GM19193 (cell line): ENCODE results near the gene MLKL.
A peak's percentile ranks its signal among the peaks of the same experiment; 100 is the strongest.

ENCODE experiments used
- POLR2A ChIP-seq: IDR thresholded peaks from 4 replicates; pipeline ENCODE4 v1.6.1; 2011; ENCODE audit not compliant: insufficient read depth, insufficient read length; ENCODE audit errors: extremely low read depth

MLKL gene

GRCh38 chr16:74680681-74681080 is 20.0 kb downstream of the MLKL start:
- TF ChIP-seq POLR2A, result no peak

- TF ChIP-seq POLR2A, result no peak
These were observed 20.7 kb downstream of the MLKL start for GRCh38 chr16:74679983-74680382.

- TF ChIP-seq POLR2A, result no peak
These were observed 22.8 kb downstream of the MLKL start for GRCh38 chr16:74677868-74678267.

GRCh38 chr16:74673876-74674275 is 26.8 kb downstream of the MLKL start:
- TF ChIP-seq POLR2A, result no peak

GRCh38 chr16:74667255-74667700 is 33.4 kb downstream of the MLKL start:
- TF ChIP-seq POLR2A, result peak; percentile 22

- peak; percentile 82 for TF ChIP-seq POLR2A
These were observed 34.0 kb downstream of the MLKL start, which contains the start of gene RFWD3 for GRCh38 chr16:74666425-74667254. Gene RFWD3, minus strand, starts transcription at chr16:74666877. Its CDS starts 5,428 bp downstream, at chr16:74661449.

GRCh38 chr16:74666010-74666421 is 34.6 kb downstream of the MLKL start:
- TF ChIP-seq POLR2A, result no peak

- no peak for TF ChIP-seq POLR2A
These were observed 39.6 kb downstream of the MLKL start for GRCh38 chr16:74661064-74661463.

GRCh38 chr16:74660383-74660782 is 40.3 kb downstream of the MLKL start:
- no peak for TF ChIP-seq POLR2A

- TF ChIP-seq POLR2A, result no peak
These were observed 41.6 kb downstream of the MLKL start for GRCh38 chr16:74659041-74659440.

GRCh38 chr16:74657870-74658642 is 42.6 kb downstream of the MLKL start:
- no peak for TF ChIP-seq POLR2A

GRCh38 chr16:74654536-74655050 is 46.1 kb downstream of the MLKL start:
- TF ChIP-seq POLR2A, result no peak

- no peak for TF ChIP-seq POLR2A
These were observed 48.4 kb downstream of the MLKL start for GRCh38 chr16:74652249-74652648.

GRCh38 chr16:74651841-74652240 is 48.8 kb downstream of the MLKL start:
- TF ChIP-seq POLR2A, result no peak

- TF ChIP-seq POLR2A, result no peak
These were observed 49.6 kb downstream of the MLKL start for GRCh38 chr16:74650966-74651567.
